Lower leg skin (tissue), 4 donors: ENCODE data around the gene P3H2. TPM values are rescaled to one million over a fixed set of nuclear protein-coding genes. Genes with fewer than 3 reads are reported as not detected.

Source experiments
- DNase-seq, 2 donors: peaks; one replicate each; pipeline ENCODE4 v3.0.0-alpha.2; 2019; ENCODE audit warnings: low spot score in 2 of 2
- H3K4me3 ChIP-seq: fragments of 200-600 bp; sonication (generic); 2 replicates; pipeline ENCODE4 v1.5.1; 2017; ENCODE audit warnings: mild to moderate bottlenecking, low read depth; ENCODE audit not compliant: poor library complexity, severe bottlenecking
- POLR2A ChIP-seq, 2 donors: fragments of 450-650 bp; IDR thresholded peaks; one replicate each; pipeline ENCODE4 v1.6.1; 2016 to 2017; ENCODE audit warnings: antibody characterized with exemption in 2 of 2, mild to moderate bottlenecking in 1 of 2, moderate library complexity in 1 of 2
- WGBS, 2 donors: methylation state at CpG; one replicate each; pipeline ENCODE4 v1.1.5; 2018; 5-methylcytosine and 5-hydroxymethylcytosine counted together
- intact Hi-C: fragments of 100-400 bp; cut with DNase I; formaldehyde crosslinking; loops from one replicate; pipeline ENCODE4 v1.15.0; 2023; ENCODE audit warnings: low total_unique reads
- total RNA-seq, 4 donors: library from RNA; depleted of rRNA; stranded (reverse); fragments of >200 nt; gene quantifications; one replicate each; pipeline ENCODE4 v1.1.0, GENCODE V29; 2016
- TF ChIP-seq, protein P1 (sequence below), 3 donors: fragments of 450-650 bp; IDR thresholded peaks; one replicate each; pipeline ENCODE4 v1.5.1; 2016; ENCODE audit warnings: antibody characterized with exemption in 3 of 3, mild to moderate bottlenecking in 3 of 3, moderate library complexity in 2 of 3

Gene P3H2
- total RNA-seq, 4 donors from 2014 or later = 20.0 to 41.9 (median 35.6) TPM

GRCh38 chr3:190010486-190010885, 110.2 kb downstream of the P3H2 start:
- intact Hi-C loops = no loop called here
- TF ChIP-seq POLR2A (IDR thresholded peaks at IDR 0.05) = no peak
- TF ChIP-seq, protein P1, sequence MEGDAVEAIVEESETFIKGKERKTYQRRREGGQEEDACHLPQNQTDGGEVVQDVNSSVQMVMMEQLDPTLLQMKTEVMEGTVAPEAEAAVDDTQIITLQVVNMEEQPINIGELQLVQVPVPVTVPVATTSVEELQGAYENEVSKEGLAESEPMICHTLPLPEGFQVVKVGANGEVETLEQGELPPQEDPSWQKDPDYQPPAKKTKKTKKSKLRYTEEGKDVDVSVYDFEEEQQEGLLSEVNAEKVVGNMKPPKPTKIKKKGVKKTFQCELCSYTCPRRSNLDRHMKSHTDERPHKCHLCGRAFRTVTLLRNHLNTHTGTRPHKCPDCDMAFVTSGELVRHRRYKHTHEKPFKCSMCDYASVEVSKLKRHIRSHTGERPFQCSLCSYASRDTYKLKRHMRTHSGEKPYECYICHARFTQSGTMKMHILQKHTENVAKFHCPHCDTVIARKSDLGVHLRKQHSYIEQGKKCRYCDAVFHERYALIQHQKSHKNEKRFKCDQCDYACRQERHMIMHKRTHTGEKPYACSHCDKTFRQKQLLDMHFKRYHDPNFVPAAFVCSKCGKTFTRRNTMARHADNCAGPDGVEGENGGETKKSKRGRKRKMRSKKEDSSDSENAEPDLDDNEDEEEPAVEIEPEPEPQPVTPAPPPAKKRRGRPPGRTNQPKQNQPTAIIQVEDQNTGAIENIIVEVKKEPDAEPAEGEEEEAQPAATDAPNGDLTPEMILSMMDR (IDR thresholded peaks at IDR 0.05) = no peak
- DNase-seq = no peak
- 73 to 84% methylated on average over 2 of the region's 2 CpGs for whole genome bisulfite sequencing, 2 donors
- no peak overlapping the region for H3K4me3 ChIP-seq

- no peak for DNase-seq
- 66 to 83% methylated on average over 1 of the region's 1 CpG for WGBS, 2 donors
- intact Hi-C loops = no loop called here
- TF ChIP-seq, protein P1 (IDR thresholded peaks at IDR 0.05) = no peak
- no peak overlapping the region for H3K4me3 ChIP-seq
These were observed 111.1 kb downstream of the P3H2 start for GRCh38 chr3:190009614-190010013.

DNA sequence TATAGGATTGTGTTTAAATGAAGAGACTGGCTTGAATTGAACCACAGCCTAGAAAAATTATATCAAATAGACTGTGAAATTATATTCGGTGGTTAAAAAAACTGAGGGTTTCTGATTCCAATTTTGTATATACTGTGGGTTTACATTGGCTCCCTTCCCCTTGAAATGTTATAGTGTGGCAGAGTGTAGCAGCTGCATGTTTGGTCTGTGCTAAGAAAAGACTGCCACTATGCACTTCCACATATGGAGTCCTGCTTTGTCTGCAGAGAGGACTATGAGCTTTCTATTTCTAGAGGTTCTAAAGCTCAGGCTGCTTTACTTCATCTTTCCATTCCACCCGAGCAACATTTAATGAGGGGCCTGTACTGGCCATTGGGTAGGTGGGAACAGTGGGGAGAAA, 112.3 kb downstream of the P3H2 start:
- no peak overlapping the region for H3K4me3 ChIP-seq
- no peak for DNase-seq
- intact Hi-C loops = no loop called here
- TF ChIP-seq, protein P1 (IDR thresholded peaks at IDR 0.05) = no peak
- no peak for TF ChIP-seq POLR2A (IDR thresholded peaks at IDR 0.05)
- WGBS, 2 donors = 64 to 74% methylated on average over 2 of the region's 2 CpGs

DNA sequence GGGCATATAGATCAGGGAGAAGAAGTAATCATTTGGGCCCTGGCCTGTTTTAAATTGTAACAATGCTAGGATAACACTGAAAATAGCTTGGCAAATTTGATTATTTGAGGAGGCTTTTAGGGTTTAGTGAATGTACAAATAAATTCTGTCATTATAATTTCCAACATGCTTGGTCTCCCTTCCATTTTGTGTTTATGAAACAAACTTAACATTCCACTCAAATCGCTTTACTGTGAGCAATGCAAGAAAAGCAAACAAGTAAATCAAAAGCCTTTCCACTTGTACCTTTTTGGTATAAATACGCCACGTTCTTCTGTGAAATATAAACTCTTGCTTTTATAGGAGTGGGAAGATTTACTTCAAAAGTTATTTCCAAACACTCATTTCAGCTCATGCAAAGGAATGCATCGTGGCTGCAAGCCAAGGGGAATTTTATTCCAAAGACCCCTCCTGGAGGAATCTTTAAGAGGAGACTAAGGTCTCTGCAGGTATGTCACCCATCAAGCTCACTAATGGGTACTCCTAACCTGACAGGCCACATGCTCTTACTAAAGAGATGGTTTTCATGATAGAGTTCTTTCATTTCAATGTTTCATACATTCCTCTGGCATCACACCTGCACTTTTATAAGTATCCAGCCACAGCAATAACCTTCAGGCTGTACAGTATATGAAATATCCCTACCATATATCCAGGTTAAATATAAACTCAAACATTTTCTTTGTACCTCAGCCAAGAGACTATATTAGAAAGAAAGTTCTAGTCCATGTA, 115.2 kb downstream of the P3H2 start:
- no peak overlapping the region for H3K4me3 ChIP-seq
- no peak for DNase-seq
- TF ChIP-seq, protein P1 (IDR thresholded peaks at IDR 0.05) = no peak
- no peak for TF ChIP-seq POLR2A (IDR thresholded peaks at IDR 0.05)
- intact Hi-C loops = no loop called here
- WGBS, 2 donors = 88% methylated on average over 4 of the region's 4 CpGs

DNA sequence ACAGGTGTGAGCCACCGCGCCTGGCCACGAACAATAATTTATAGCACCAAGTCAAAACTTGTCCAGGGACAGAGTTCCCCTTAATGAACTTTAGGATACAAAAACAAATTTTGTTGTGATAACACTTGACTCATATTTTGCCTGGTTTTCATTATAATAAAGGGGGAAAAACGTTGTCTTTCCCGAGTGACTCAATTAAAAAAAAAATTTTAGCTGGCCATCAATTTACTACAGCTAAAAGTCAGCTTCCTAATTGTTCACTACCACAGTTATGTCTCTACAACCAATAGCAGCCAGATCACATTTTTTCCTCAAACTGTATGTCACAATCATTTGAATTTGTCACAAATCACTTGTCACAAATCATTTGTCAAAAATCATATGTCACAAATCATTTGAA, 116.0 kb downstream of the P3H2 start:
- H3K4me3 ChIP-seq = no peak overlapping the region
- TF ChIP-seq POLR2A (IDR thresholded peaks at IDR 0.05) = no peak
- TF ChIP-seq, protein P1 (IDR thresholded peaks at IDR 0.05) = no peak
- WGBS, 2 donors = 75 to 82% methylated on average over 5 of the region's 5 CpGs
- intact Hi-C loops = no loop called here
- no peak for DNase-seq

DNA sequence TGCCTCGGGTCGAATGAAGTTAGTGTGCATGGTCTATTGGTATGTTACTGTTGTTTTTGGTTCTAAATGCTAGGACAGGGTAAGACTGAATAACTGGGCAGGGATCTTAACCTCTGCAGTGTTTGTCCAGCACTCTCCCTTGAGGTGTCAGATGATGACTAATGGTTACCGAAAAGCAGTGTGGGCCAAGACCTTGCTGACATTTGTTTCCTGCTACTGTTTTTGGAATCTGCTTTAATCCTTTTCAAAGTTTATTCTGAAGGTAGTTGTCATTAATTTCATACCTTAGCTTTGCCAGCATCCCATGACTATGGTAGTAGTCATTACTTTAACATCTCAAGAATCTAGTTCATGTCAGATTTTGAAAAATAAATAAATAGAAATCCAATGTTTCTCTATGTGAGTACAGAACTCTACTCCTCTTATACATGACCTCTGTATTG, 117.0 kb downstream of the P3H2 start:
- 58 to 68% methylated on average over 3 of the region's 3 CpGs for WGBS, 2 donors
- DNase-seq = no peak

More for the DNA sequence above, 117.0 kb downstream of the P3H2 start:
- intact Hi-C loops = no loop called here
- H3K4me3 ChIP-seq = no peak overlapping the region
- no peak for TF ChIP-seq POLR2A (IDR thresholded peaks at IDR 0.05)
- TF ChIP-seq, protein P1 (IDR thresholded peaks at IDR 0.05) = no peak
